ENCODE measurements around the gene KRT3. TPM values are rescaled to one million over a fixed set of nuclear protein-coding genes. Genes with fewer than 3 reads are reported as not detected.

Gene KRT3
- total RNA-seq, 1 donor = not detected

DNA sequence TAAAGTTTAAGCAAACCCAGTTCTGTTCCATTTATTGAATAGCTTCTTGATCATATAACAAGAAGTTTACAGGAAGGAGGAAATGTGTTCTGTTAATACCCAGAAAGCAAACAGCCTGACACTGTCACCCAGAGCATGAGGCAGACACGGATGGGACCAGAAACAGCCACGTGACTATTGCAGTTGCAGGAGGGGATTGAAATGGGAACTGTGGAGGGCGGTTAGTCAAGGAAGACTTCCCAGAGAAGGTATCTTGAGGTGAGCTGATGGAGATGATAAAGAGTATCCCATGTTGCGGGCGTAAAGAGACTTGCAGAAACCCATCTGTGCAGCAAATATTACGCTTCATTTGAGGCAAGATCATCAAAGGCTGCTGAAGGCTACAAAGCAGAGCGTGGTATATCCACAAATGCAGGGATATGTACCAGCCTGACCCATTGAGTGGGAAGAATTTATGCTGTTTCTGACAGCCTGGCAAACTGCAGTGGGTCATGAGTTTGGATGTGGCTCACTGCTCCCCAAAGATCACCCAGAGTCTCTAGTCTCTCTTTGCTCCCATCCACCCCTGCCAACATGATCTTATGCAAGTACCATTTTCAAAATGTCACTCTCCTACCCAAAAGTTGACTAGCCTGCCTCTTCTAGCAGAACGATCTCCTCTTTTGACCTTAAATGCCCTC, 39.5 kb downstream of the KRT3 start:
- no peak overlapping the region for H2AFZ ChIP-seq (ENCODE audit: low read length)
- no peak for TF ChIP-seq CTCF (IDR thresholded peaks at IDR 0.05; ENCODE audit: extremely low read depth, low read depth, low read length)
- H3K36me3 ChIP-seq (ENCODE audit: insufficient read depth, low read length) = no peaks in the 10 kb centered on the region
- H3K4me3 ChIP-seq (ENCODE audit: insufficient read depth, low read length) = no peak overlapping the region
- H3K4me2 ChIP-seq (ENCODE audit: insufficient read depth, low read length) = no peak overlapping the region
- no peak for DNase-seq (ENCODE audit: insufficient read length, low spot score, missing footprints)
- H3K9me3 ChIP-seq (ENCODE audit: low read depth, low read length) = no peaks in the 10 kb centered on the region
- no peaks in the 10 kb centered on the region for H3K79me2 ChIP-seq (ENCODE audit: insufficient read depth, low read length)
- no peak overlapping the region for H3K27ac ChIP-seq (ENCODE audit: low read depth, low read length)
- H3K4me1 ChIP-seq (ENCODE audit: insufficient read depth, low read length) = no peaks in the 10 kb centered on the region
- H4K20me1 ChIP-seq (ENCODE audit: insufficient read depth, low read length) = no peaks in the 10 kb centered on the region
- peaks cover 5% of the 10 kb centered on the region for H3K27me3 ChIP-seq (ENCODE audit: insufficient read depth, low read length)

DNA sequence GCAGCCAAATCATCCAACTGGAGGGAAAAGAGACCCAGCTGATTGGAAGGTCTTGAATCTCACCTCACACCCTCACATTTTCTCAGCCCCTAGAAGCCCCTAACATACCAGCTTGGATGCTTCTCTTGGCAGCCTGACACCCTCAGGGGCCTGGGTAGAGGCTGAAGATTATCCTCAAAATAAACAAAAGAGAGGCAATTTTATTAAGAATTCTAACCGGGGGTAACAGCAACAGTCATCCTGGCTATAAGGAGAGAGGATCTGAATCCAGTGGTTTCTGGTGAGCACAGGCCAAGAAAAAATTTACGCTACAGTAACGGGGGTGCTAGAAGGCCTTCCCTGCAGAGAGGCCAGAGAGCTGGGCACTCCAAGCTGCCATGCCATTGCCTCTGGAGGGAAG, 40.4 kb downstream of the KRT3 start:
- Histone ChIP-seq H4K20me1 (ENCODE audit: insufficient read depth, low read length) (no peaks in the 10 kb centered on the region), H3K79me2 (ENCODE audit: insufficient read depth, low read length) (no peaks in the 10 kb centered on the region), H3K4me1 (ENCODE audit: insufficient read depth, low read length) (no peaks in the 10 kb centered on the region), H3K27me3 (ENCODE audit: insufficient read depth, low read length) (peaks cover 5% of the 10 kb centered on the region), H3K4me2 (ENCODE audit: insufficient read depth, low read length) (no peak overlapping the region), H3K27ac (ENCODE audit: low read depth, low read length) (no peak overlapping the region), H3K4me3 (ENCODE audit: insufficient read depth, low read length) (no peak overlapping the region), H2AFZ (ENCODE audit: low read length) (no peak overlapping the region), H3K9me3 (ENCODE audit: low read depth, low read length) (no peaks in the 10 kb centered on the region), H3K36me3 (ENCODE audit: insufficient read depth, low read length) (no peaks in the 10 kb centered on the region)
- no peak for TF ChIP-seq CTCF (IDR thresholded peaks at IDR 0.05; ENCODE audit: extremely low read depth, low read depth, low read length)
- DNase-seq (ENCODE audit: insufficient read length, low spot score, missing footprints) = no peak

- Histone ChIP-seq H3K4me2 (ENCODE audit: insufficient read depth, low read length) (no peak overlapping the region), H3K27me3 (ENCODE audit: insufficient read depth, low read length) (peaks cover 14% of the 10 kb centered on the region), H4K20me1 (ENCODE audit: insufficient read depth, low read length) (no peaks in the 10 kb centered on the region), H3K79me2 (ENCODE audit: insufficient read depth, low read length) (no peaks in the 10 kb centered on the region), H3K4me1 (ENCODE audit: insufficient read depth, low read length) (no peaks in the 10 kb centered on the region), H3K27ac (ENCODE audit: low read depth, low read length) (no peak overlapping the region), H3K9me3 (ENCODE audit: low read depth, low read length) (no peaks in the 10 kb centered on the region), H3K4me3 (ENCODE audit: insufficient read depth, low read length) (no peak overlapping the region), H3K36me3 (ENCODE audit: insufficient read depth, low read length) (no peaks in the 10 kb centered on the region), H2AFZ (ENCODE audit: low read length) (no peak overlapping the region)
- no peak for DNase-seq (ENCODE audit: insufficient read length, low spot score, missing footprints)
- no peak for TF ChIP-seq CTCF (IDR thresholded peaks at IDR 0.05; ENCODE audit: extremely low read depth, low read depth, low read length)
Observed at GRCh38 chr12:52754135-52754534, 41.8 kb downstream of the KRT3 start.

GRCh38 chr12:52753283-52753682, 42.6 kb downstream of the KRT3 start:
- no peaks in the 10 kb centered on the region for H3K9me3 ChIP-seq (ENCODE audit: low read depth, low read length)
- H3K36me3 ChIP-seq (ENCODE audit: insufficient read depth, low read length) = no peaks in the 10 kb centered on the region
- no peak overlapping the region for H3K4me2 ChIP-seq (ENCODE audit: insufficient read depth, low read length)
- H3K27ac ChIP-seq (ENCODE audit: low read depth, low read length) = no peak overlapping the region
- H3K27me3 ChIP-seq (ENCODE audit: insufficient read depth, low read length) = peaks cover 14% of the 10 kb centered on the region
- H4K20me1 ChIP-seq (ENCODE audit: insufficient read depth, low read length) = no peaks in the 10 kb centered on the region
- no peak for TF ChIP-seq CTCF (IDR thresholded peaks at IDR 0.05; ENCODE audit: extremely low read depth, low read depth, low read length)
- DNase-seq (ENCODE audit: insufficient read length, low spot score, missing footprints) = no peak
- H3K4me3 ChIP-seq (ENCODE audit: insufficient read depth, low read length) = no peak overlapping the region
- H3K4me1 ChIP-seq (ENCODE audit: insufficient read depth, low read length) = no peaks in the 10 kb centered on the region
- H2AFZ ChIP-seq (ENCODE audit: low read length) = no peak overlapping the region
- H3K79me2 ChIP-seq (ENCODE audit: insufficient read depth, low read length) = no peaks in the 10 kb centered on the region

All from osteoblast (primary cell).